DMS153 (cell line): ENCODE measurements around the gene SRR.
A peak's percentile ranks its signal among the peaks of the same experiment; 100 is the strongest.

Experiments used
- DNase-seq: peaks from one replicate; lab custom pipeline; 2025; lab: John Stamatoyannopoulos, UW

SRR gene

DNA sequence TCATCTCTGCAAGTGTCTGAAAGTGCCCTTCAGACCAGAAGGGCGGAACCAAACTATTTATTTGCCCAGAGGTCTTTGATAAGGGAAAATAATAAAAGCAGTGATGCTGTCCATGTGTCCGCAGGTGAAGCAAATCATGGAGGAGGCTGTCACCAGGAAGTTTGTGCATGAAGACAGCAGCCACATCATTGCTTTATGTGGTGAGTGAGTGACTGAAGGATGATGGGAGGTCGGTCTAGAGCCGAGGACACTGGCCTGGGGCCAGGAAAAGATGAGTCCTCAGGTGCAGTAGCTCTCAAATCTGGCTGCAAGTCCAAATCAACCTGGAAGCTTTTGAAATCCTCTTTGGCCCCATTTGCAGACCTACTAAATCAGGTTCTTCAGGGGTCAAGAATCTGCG lies 39.7 kb downstream of the SRR start:
- DNase-seq, result no peak

GRCh38 chr17:2344528-2344927 lies 40.8 kb downstream of the SRR start:
- DNase-seq, result no peak

- DNase-seq, result no peak
Observed at GRCh38 chr17:2346475-2346874, 42.7 kb downstream of the SRR start.

DNA sequence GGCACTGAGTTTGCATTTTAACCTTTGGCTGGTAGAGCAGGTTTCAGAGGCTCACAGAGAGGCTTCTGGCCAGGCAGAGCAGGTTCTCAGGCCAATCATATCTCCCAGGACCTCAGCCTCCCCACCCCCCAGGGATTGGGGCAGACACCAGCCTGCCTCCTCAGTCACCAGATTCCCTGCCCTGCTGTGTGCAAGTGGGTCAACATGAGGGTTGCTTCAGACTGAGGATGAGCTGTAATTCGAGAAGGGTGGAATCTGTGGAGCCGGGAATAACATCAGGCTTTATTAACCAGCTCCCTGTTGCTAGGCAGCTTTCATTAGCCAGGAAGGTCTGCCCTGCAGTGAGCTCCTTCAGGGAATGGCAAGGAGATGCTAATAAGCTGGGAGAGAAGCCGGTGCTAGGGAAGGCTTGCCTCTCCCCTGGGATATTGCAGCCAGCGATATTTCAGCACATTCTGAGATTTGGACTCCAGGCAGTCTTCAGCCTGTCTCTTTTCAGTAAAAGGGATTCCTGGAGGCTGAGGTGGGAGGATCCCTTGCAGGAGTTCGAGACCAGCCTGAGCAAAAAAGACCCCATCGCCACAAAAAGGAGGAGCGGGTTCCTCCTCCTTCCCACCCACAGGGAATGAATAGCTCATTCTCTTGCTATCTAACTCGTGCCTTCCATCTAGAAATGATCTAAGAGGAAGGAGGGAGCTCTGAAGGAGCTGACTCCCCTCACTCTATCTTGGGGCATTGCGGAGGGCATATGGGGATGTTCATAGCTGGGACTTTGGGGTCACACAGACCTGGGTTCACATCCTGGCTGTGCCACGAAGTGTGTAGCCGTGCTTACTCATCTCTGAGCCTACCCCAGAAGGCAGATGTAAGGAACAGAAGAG lies 44.3 kb downstream of the SRR start:
- DNase-seq, result peak; percentile 69

DNA sequence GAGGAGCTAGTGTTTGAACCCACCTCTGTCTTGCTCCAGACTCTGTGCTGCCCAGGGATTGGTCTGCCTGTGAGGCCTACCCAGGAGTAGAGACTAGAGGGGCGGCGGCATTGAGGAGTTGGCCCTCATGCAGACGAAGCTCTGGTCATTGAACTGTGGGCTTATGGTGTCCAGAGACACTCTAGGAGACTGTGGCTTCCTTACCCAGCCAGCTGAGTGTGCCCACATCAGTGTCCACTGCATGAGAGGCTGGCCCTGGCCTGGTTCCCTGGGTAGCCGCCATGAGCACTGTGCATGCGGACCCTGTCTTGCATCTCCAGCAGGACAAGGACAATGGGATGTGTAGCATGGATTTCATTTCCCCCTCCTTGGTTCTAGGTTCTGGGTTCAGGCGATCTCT lies 47.5 kb downstream of the SRR start:
- DNase-seq, result no peak

- no peak for DNase-seq
Observed at GRCh38 chr17:2354311-2354710, 50.6 kb downstream of the SRR start.

DNA sequence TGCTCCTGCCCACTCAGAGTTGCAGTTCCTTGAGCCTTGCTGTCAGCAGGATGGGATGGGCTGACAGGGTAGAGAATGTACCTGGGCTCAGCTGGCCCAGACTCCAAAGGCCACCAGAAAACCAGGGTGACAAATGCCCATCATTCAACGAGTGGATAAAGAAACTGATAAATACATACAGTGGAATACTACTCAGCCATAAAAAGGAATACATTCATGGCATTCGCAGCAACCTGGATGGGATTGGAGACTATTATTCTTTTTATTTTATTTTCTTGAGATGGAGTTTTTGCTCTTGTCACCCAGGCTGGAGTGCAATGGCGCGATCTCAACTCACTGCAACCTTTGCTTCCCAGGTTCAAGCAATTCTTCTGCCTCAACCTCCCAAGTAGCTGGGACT lies 53.5 kb downstream of the SRR start:
- DNase-seq, result no peak

DNA sequence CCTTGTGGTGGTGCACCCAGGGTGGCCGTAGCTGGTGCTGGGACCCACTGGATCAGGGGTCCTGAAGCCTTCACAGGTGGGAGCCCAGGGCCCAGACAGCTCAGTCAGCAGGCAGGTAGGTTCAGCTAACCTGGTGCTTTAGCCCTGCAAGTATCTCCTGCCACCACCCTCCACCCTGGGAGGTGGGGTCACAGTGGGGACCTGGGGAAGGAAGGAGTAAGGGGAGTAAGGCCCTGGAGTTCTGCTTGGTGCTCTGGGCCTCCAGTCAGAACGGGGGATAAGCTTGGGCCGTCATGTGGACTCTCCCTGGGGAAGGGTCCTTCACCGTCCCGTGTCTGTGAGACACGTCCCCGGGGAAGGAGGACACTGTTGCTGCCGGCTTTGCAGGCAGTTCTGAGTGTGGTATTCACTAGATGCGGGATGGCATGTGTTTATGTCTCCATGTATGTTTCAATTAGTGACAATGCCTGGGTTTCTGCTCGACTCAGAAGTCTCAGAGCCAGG lies 54.2 kb downstream of the SRR start:
- no peak for DNase-seq

GRCh38 chr17:2361010-2361760 lies 57.4 kb downstream of the SRR start:
- no peak for DNase-seq

GRCh38 chr17:2362016-2362415 lies 58.3 kb downstream of the SRR start:
- no peak for DNase-seq

DNA sequence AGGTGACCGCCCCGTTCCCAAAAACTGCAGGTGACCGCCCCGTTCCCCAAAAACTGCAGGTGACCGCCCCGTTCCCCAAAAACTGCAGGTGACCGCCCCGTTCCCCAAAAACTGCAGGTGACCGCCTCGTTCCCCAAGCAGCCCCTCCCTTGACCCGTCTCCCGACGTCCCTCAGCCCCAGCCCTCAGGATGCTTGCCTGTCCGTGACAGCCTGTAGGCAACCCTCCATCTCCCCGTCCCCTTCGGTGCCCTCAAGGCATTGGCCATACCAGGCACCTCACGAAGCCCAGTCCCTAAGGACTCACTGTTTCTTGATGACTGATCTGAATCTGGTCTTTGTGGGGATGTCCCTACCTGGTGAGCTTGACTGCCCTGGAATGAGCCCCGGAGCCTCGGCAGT lies 58.7 kb downstream of the SRR start:
- no peak for DNase-seq

DNA sequence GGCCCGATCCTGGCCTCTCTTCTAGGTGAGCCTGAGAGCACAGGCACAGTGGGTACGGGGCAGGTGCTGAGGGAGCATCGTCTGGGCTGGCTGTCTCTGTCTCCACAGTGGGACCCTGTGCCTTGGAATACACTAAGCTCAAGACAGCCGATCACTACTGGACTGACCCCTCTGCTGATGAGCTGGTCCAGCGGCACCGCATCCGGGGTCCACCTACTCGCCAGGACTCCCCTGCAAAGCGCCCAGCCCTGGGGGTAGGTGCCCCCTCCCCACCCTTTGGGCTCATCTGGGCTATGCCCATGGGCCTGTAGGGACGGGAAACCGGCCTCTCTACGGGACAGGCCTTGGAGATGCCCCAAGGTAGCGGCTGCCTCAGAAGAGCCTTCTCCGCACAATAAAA lies 59.1 kb downstream of the SRR start:
- no peak for DNase-seq

DNA sequence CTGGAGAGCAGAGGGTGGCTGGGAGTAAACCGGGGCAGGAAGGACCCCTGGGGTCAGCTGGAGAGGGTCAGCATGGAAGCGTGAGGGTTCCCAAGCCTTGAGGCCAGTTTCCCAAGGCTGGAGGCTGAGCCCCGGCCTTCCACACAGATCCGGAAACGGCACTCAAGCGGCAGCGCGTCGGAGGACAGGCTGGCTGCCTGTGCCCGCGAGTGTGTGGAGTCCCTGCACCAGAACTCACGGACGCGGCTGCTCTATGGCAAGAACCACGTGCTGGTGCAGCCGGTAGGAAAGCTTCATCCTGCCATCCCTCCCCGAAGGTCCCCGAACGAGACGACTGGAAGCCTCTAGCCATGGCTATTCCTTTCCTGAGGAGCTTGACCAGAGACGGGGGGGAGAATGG lies 59.6 kb downstream of the SRR start:
- no peak for DNase-seq

GRCh38 chr17:2363851-2364762 lies 60.4 kb downstream of the SRR start:
- DNase-seq, result no peak

GRCh38 chr17:2364763-2365116 lies 61.0 kb downstream of the SRR start:
- no peak for DNase-seq

GRCh38 chr17:2365132-2365531 lies 61.4 kb downstream of the SRR start:
- DNase-seq, result no peak

GRCh38 chr17:2366747-2367494 lies 63.2 kb downstream of the SRR start:
- no peak for DNase-seq

DNA sequence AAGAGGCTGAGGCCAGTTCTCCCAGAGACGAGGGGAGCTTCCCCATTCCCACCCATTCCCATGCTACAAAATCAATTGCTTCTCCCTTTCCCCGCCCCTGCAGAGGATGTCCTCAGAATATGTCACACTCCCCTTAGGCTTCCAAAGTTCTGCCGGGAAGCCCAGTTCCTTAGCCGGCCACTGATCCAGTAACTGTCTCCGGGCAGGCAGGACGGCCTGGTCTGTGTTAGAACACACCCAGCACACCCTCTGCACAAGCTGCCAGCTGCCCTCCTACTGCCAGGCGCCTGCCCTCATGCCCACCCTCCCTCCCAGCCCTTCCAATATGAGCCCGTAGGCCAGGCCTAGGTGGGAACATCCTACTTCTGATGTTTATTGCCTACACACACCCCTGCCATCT lies 64.6 kb downstream of the SRR start:
- no peak for DNase-seq

- no peak for DNase-seq
Observed at GRCh38 chr17:2369039-2369438, 65.3 kb downstream of the SRR start.

DNA sequence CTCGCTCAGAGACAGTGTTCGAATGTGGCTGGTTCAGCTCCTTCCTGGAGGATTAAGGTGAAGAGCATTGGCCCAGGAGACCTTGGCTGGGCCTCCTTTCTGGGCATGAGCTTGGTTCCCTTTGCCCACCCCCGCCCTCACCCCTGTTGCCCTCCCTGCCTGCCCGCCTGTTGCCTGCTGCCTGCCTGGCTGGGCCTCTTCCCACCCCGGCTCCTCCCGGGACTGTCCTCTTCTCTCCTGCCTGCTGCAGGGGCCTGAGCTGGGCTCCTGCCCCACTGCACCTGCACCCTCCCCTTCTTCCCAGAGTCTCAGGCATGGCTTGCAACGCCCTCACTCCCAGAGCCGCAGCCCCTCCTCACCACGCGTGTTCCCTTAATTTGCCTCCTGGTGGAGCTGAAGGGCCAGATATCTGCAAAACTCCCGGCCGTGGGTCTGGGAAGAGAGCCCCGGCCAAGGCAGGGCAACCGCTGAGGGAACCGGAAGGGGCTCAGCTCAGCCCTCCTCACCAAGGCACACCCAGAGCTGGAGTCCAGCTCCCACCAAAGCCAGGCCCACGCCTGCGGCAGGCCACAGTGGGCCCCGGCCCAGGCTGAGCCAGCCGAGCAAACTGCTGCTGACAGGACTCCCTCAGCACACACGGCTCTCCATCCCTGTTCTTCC lies 65.9 kb downstream of the SRR start:
- no peak for DNase-seq

GRCh38 chr17:2370211-2370589 lies 66.5 kb downstream of the SRR start:
- no peak for DNase-seq
